HepG2 (cell line): Measurements from ENCODE around the gene ADGRL3. TPM values are rescaled to one million over a fixed set of nuclear protein-coding genes. Genes with fewer than 3 reads are reported as not detected.

ENCODE experiments used
- ATAC-seq: fragments of 200-7000 bp; cut with Tn5 transposase; 3 replicates; pipeline ENCODE4 v1.9.1; 2020; ENCODE audit warnings: mild to moderate bottlenecking, moderate library complexity
- BruUV-seq: library from RNA; stranded (reverse); fragments of 400-500 nt; replicated peaks from 2 replicates; lab custom pipeline; 2021; lab: Mats Ljungman, UMichigan
- CTCF ChIA-PET: fragments of 300-600 bp; formaldehyde crosslinking; extraction: SDS; loops from one replicate; lab custom pipeline; 2021; ENCODE audit warnings: low total read pairs, inconsistent platforms, low intra/inter-chr PET ratio; lab: Yijun Ruan, JAX
- POLR2A ChIA-PET: fragments of 350-600 bp; sonication (Branson Sonifier 250); formaldehyde crosslinking; loops from one replicate; lab custom pipeline; 2020; ENCODE audit warnings: antibody characterized with exemption, inconsistent platforms; lab: Yijun Ruan, JAX
- DNase-seq: peaks from one replicate; pipeline ENCODE4 v3.0.0-alpha.2; 2015; ENCODE audit warnings: low spot score
- FAIRE-seq: peaks from 3 replicates; lab custom pipeline; 2011; peaks lifted over from hg19 to GRCh38; lab: Jason Lieb, UNC
- H2AFZ ChIP-seq: one replicate; pipeline ENCODE4 v1.6.1; 2011; ENCODE audit warnings: low read length, inconsistent platforms
- H3K27ac ChIP-seq: fragments of 300-600 bp; 3 replicates; pipeline ENCODE4 v1.8.0; 2011; ENCODE audit warnings: mixed run types, mild to moderate bottlenecking, mixed read lengths, low read length, inconsistent platforms; ENCODE audit not compliant: insufficient read depth; ENCODE audit errors: extremely low read length
- H3K27me3 ChIP-seq, 2 experiments: fragments of 200-600 bp in 1 of 2; 2 replicates in 1 of 2; 3 replicates in 1 of 2; pipeline versions ENCODE4 v1.6.0 to v1.8.0; 2011; ENCODE audit warnings: low read length in 2 of 2, mild to moderate bottlenecking in 2 of 2, moderate library complexity in 2 of 2, inconsistent platforms in 1 of 2; ENCODE audit not compliant: insufficient read depth in 2 of 2, control insufficient read depth in 1 of 2
- H3K36me3 ChIP-seq, 2 experiments: fragments of 200-600 bp in 1 of 2; replicated peaks in 1 of 2; 2 replicates in 1 of 2; 3 replicates in 1 of 2; pipeline versions ENCODE4 v1.5.1 to v1.8.0; 2011; ENCODE audit warnings: low read length in 2 of 2, inconsistent platforms in 1 of 2; ENCODE audit not compliant: insufficient read depth in 2 of 2, control insufficient read depth in 1 of 2
- H3K4me1 ChIP-seq: 2 replicates; pipeline ENCODE4 v1.5.1; 2012; ENCODE audit warnings: low read length, inconsistent platforms; ENCODE audit not compliant: insufficient read depth
- H3K4me2 ChIP-seq: 2 replicates; pipeline ENCODE4 v1.6.0; 2011; ENCODE audit warnings: low read depth, low read length, inconsistent platforms
- H3K4me3 ChIP-seq, 3 experiments: fragments of 200-600 bp in 1 of 3; sonication (generic), shearing (Covaris generic) in 1 of 3; replicated peaks in 1 of 3; 2 replicates each; pipeline ENCODE4 v1.5.1; 2011 to 2016; ENCODE audit warnings: low read length in 3 of 3, inconsistent platforms in 2 of 3, low read depth in 2 of 3, mild to moderate bottlenecking in 2 of 3, control low read depth in 1 of 3, mixed read lengths in 1 of 3; ENCODE audit not compliant: insufficient read depth in 1 of 3
- H3K79me2 ChIP-seq: one replicate; pipeline ENCODE4 v1.6.1; 2011; ENCODE audit warnings: low read length, inconsistent platforms; ENCODE audit not compliant: insufficient read depth
- H3K9ac ChIP-seq: 2 replicates; pipeline ENCODE4 v1.6.0; 2011; ENCODE audit warnings: mild to moderate bottlenecking, low read depth, low read length, inconsistent platforms; ENCODE audit not compliant: insufficient read depth
- H3K9me3 ChIP-seq: 2 replicates; pipeline ENCODE4 v1.5.1; 2012; ENCODE audit warnings: mild to moderate bottlenecking, low read length
- H4K20me1 ChIP-seq: 2 replicates; pipeline ENCODE4 v1.6.0; 2011; ENCODE audit warnings: inconsistent platforms, mild to moderate bottlenecking, low read length, moderate library complexity; ENCODE audit not compliant: insufficient read depth
- ATF4 ChIP-seq, 2 experiments: fragments of 450-650 bp in 1 of 2; sonication (generic) in 1 of 2; formaldehyde crosslinking; IDR thresholded peaks; 2 replicates each; pipeline versions ENCODE4 v1.5.0 to v1.8.0; 2020 to 2022; ENCODE audit warnings: mild to moderate bottlenecking in 1 of 2, missing genetic modification reagents in 1 of 2
- CREB3 ChIP-seq: sonication (generic); formaldehyde crosslinking; IDR thresholded peaks from 2 replicates; pipeline ENCODE4 v1.5.0; 2020; ENCODE audit warnings: missing genetic modification reagents
- ELF3 ChIP-seq: IDR thresholded peaks from 2 replicates; pipeline ENCODE4 v1.6.1; 2016; ENCODE audit warnings: missing genetic modification reagents, missing compliant biosample characterization
- ETV6 ChIP-seq: sonication (generic); formaldehyde crosslinking; conservative IDR thresholded peaks from 2 replicates; pipeline ENCODE4 v1.4.0; 2020; ENCODE audit warnings: missing genetic modification reagents
- HMG20A ChIP-seq: IDR thresholded peaks from 2 replicates; pipeline ENCODE4 v1.6.1; 2016; ENCODE audit warnings: borderline replicate concordance
- HNRNPL ChIP-seq: fragments of 200-400 bp; formaldehyde crosslinking; IDR thresholded peaks from 2 replicates; pipeline ENCODE4 v1.6.1; 2017; ENCODE audit warnings: mild to moderate bottlenecking, low read depth, low read length
- KDM1A ChIP-seq: IDR thresholded peaks from 2 replicates; pipeline ENCODE4 v1.6.1; 2016; ENCODE audit warnings: missing compliant biosample characterization
- KDM5B ChIP-seq: sonication (generic); formaldehyde crosslinking; IDR thresholded peaks from 2 replicates; pipeline ENCODE4 v1.4.0; 2020; ENCODE audit warnings: missing genetic modification reagents, mild to moderate bottlenecking, borderline replicate concordance
- NFIB ChIP-seq: sonication (generic); formaldehyde crosslinking; IDR thresholded peaks from 2 replicates; pipeline ENCODE4 v1.9.0; 2021; ENCODE audit warnings: missing genetic modification reagents, mild to moderate bottlenecking, borderline replicate concordance
- STAG1 ChIP-seq: sonication (generic); formaldehyde crosslinking; IDR thresholded peaks from 2 replicates; pipeline ENCODE4 v1.4.0; 2020; ENCODE audit warnings: missing genetic modification reagents
- THAP11 ChIP-seq: IDR thresholded peaks from 2 replicates; pipeline ENCODE4 v1.6.1; 2016; ENCODE audit warnings: missing biosample characterization, missing genetic modification reagents
- TIGD3 ChIP-seq: sonication (generic); formaldehyde crosslinking; IDR thresholded peaks from 2 replicates; pipeline ENCODE4 v1.5.1; 2020; ENCODE audit warnings: mild to moderate bottlenecking, missing genetic modification reagents, borderline replicate concordance
- TOPORS ChIP-seq: sonication (generic); formaldehyde crosslinking; IDR thresholded peaks from 2 replicates; pipeline ENCODE4 v1.8.0; 2023; ENCODE audit warnings: mild to moderate bottlenecking, missing genetic modification reagents
- WIZ ChIP-seq: sonication (generic); formaldehyde crosslinking; IDR thresholded peaks from 2 replicates; pipeline ENCODE4 v1.5.1; 2020; ENCODE audit warnings: mild to moderate bottlenecking, missing genetic modification reagents
- ZNF484 ChIP-seq: sonication (generic); formaldehyde crosslinking; IDR thresholded peaks from 2 replicates; pipeline ENCODE4 v1.5.1; 2020; ENCODE audit warnings: mild to moderate bottlenecking, low read depth, missing genetic modification reagents, borderline replicate concordance
- ZNF503 ChIP-seq: sonication (generic); formaldehyde crosslinking; IDR thresholded peaks from 2 replicates; pipeline ENCODE4 v1.4.0; 2020; ENCODE audit warnings: missing genetic modification reagents
- ZNF75D ChIP-seq: sonication (generic); formaldehyde crosslinking; IDR thresholded peaks from 2 replicates; pipeline ENCODE4 v1.8.1; 2023; ENCODE audit warnings: missing genetic modification reagents, mild to moderate bottlenecking, borderline replicate concordance
- ZSCAN21 ChIP-seq: sonication (generic); formaldehyde crosslinking; IDR thresholded peaks from 2 replicates; pipeline ENCODE4 v1.8.0; 2022; ENCODE audit warnings: mild to moderate bottlenecking, missing genetic modification reagents, moderate library complexity, borderline replicate concordance
- WGBS: methylation state at CpG from one replicate; pipeline ENCODE4 v1.1.6; 2017; ENCODE audit warnings: low lambda C conversion rate; 5-methylcytosine and 5-hydroxymethylcytosine counted together
- in situ Hi-C: cut with HindIII; loops from 2 replicates; pipeline ENCODE4 v1.10.0; 2017; ENCODE audit warnings: low pct_unique_long_range_greater_than_20kb; ENCODE audit not compliant: extremely low pct_ligation_motif_present
- intact Hi-C: fragments of 100-400 bp; cut with micrococcal nuclease; formaldehyde crosslinking; loops from one replicate; pipeline ENCODE4 v1.10.0; 2022; ENCODE audit not compliant: unreplicated experiment
- polyA plus RNA-seq, 8 experiments: library from polyadenylated mRNA; depleted of rRNA in 3 of 8; stranded (reverse) in 7 of 8; unstranded in 1 of 8; fragments of >200 nt; fragmentation: Illumina TruSeq in 4 of 8; extraction: Trizol in 4 of 8; gene quantifications; 2 replicates each; pipeline versions ENCODE4 v1.2.1 to v1.2.3, GENCODE V29; 2011 to 2016; ENCODE audit warnings: low read depth in 4 of 8, missing spikeins in 1 of 8, mixed read lengths in 1 of 8; ENCODE audit not compliant: insufficient read depth in 1 of 8
- total RNA-seq, 5 experiments: library from RNA; depleted of rRNA; stranded (reverse); fragments of >200 nt; fragmentation: Illumina TruSeq; extraction: Trizol; gene quantifications; 2 replicates each; pipeline ENCODE4 v1.2.3, GENCODE V29; 2016; ENCODE audit warnings: low read depth in 1 of 5

The ADGRL3 gene
- total and polyA plus RNA-seq, 2 of the 13 experiments (the other 11 are each of a cell fraction or from before 2014, with no cell fraction given), result 0.04 to 0.05 TPM

GRCh38 chr4:61175495-61175894 lies 24.6 kb upstream of the ADGRL3 start:
- 0% methylated on average over 1 of the region's 1 CpG for WGBS
- Histone ChIP-seq H3K9ac (no peak overlapping the region), H3K27ac (no peak overlapping the region), H3K79me2 (no peaks in the 10 kb centered on the region), H3K36me3 (no peaks in the 10 kb centered on the region), H3K4me2 (no peak overlapping the region), H3K27me3 (no peaks in the 10 kb centered on the region), H3K9me3 (no peaks in the 10 kb centered on the region), H2AFZ (no peak overlapping the region), H4K20me1 (no peaks in the 10 kb centered on the region), H3K4me3 (no peak overlapping the region), H3K4me1 (no peaks in the 10 kb centered on the region)
- DNase-seq (no peak), FAIRE-seq (no peak), ATAC-seq (no peak)
- intact Hi-C loops (no loop called here), in situ Hi-C loops (no loop called here)
- BruUV-seq, result no TSS peak
- CTCF ChIA-PET, result no interaction called here
- POLR2A ChIA-PET, result no interaction called here
- TF ChIP-seq HNRNPL (no peak), ETV6 (CRISPR knock-in tag) (no peak), NFIB (CRISPR knock-in tag) (no peak), CREB3 (no peak), ZNF503 (no peak), ATF4 (CRISPR knock-in tag; IDR thresholded peaks at IDR 0.05) (no peak), TOPORS (CRISPR knock-in tag) (no peak), KDM5B (no peak), KDM1A (CRISPR knock-in tag) (no peak), ZNF484 (CRISPR knock-in tag) (no peak), TIGD3 (no peak), WIZ (CRISPR knock-in tag) (no peak), ELF3 (CRISPR knock-in tag) (no peak), STAG1 (no peak), HMG20A (CRISPR knock-in tag) (no peak), ZNF75D (no peak), ZSCAN21 (CRISPR knock-in tag) (no peak), THAP11 (no peak)
